HG02885 (cell line): ENCODE measurements around the gene TMEM200B.
"Not testable (repeated sequence)": the region's sequence is repeated elsewhere in the genome, so short reads cannot be mapped to it uniquely, and the experiment has no call there.

Experiments
- ATAC-seq: cut with Tn5 transposase; IDR thresholded peaks from one replicate; pipeline ENCODE4 v1.9.1; 2021; ENCODE audit warnings: mild to moderate bottlenecking; ENCODE audit not compliant: unreplicated experiment, poor library complexity

TMEM200B gene

GRCh38 chr1:29136391-29136915, 12.8 kb upstream of the TMEM200B start:
- ATAC-seq, result no peak

- no peak for ATAC-seq
Observed at GRCh38 chr1:29134695-29135028, 11.0 kb upstream of the TMEM200B start.

DNA sequence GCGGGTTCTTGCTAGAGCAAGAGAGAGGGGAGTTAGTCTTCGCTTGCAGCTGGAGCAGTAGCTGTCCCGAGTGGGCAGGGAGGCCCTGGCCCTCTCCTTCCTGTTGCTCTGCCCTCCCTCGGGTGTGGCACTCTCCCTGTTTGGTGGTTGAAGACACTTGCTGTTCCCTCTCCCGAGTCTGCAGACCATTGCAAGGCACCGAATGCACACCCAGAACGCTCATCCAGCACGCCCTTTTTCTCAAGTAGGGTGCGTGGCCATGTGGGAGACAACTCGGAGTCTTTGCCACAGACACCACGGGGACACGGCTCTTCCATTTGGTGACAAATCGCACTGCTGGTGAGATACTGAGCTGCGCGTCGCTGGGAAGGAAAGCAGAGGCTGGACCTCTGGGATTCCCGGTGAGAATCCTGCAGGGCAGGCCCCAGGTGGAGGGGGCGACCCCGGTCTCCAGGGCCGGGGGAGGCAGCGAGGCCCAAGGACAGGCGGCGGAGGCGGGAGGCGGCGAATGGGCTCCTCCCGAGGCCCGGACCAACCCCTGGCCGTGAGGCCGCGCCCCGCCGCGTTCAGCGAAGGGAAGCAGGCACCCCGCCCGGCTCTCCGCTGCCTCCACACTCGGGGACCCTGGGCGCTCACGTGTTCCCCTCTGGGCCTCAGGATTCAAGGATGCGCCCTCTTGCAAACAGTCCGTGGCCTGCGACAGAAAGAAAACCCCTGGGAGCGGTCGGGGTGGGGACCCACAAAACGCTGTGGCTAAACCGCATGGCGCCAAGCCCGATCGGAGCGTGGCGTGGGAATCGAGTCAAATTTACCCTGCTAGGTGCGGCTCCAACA, 10.4 kb upstream of the TMEM200B start:
- no peak for ATAC-seq

GRCh38 chr1:29131056-29131455, 7.4 kb upstream of the TMEM200B start:
- not testable (repeated sequence) for ATAC-seq

- no peak for ATAC-seq
Observed at GRCh38 chr1:29129916-29130315, 6.2 kb upstream of the TMEM200B start.

DNA sequence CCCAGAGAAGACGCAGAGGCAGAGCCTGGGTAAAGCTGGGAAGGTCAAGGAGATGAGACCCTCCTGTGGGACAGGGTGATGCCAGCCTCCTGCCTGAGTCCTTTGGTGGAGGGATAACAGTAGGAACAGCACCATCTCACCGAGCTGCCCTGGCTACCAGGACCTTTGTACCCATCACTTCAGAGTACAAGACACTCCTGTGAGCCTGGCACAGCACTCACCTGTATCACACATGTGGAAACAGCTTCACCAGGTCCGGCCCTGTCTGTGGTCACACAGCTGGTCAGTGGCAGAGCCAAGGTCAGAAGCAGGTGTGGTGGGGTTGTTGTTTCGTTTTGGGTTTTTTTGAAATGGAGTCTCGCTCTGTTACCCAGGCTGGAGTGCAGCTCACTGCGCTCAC, 5.0 kb upstream of the TMEM200B start:
- ATAC-seq, result no peak

DNA sequence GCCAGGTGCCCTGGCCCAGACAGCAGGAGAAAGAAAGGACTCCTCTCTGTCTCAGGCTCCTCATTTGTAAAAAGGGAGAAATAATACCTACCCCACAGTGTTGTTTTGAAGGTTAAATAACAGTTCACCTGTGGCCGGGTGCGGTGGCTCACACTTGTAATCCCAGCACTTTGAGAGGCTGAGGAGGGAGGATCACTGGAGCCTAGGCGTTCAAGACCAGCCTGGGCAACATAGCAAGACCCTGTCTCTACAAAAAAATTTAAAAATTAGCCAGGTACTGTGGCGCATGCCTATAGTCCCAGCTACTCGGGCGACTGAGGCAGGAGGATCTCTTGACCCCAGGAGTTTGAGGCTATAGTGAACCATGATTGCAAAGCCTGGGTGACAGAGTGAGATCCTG, 2.5 kb upstream of the TMEM200B start:
- no peak for ATAC-seq

- ATAC-seq, result no peak
Observed at GRCh38 chr1:29125788-29126187, 2.1 kb upstream of the TMEM200B start.

GRCh38 chr1:29125237-29125641, 1.5 kb upstream of the TMEM200B start:
- ATAC-seq, result no peak

DNA sequence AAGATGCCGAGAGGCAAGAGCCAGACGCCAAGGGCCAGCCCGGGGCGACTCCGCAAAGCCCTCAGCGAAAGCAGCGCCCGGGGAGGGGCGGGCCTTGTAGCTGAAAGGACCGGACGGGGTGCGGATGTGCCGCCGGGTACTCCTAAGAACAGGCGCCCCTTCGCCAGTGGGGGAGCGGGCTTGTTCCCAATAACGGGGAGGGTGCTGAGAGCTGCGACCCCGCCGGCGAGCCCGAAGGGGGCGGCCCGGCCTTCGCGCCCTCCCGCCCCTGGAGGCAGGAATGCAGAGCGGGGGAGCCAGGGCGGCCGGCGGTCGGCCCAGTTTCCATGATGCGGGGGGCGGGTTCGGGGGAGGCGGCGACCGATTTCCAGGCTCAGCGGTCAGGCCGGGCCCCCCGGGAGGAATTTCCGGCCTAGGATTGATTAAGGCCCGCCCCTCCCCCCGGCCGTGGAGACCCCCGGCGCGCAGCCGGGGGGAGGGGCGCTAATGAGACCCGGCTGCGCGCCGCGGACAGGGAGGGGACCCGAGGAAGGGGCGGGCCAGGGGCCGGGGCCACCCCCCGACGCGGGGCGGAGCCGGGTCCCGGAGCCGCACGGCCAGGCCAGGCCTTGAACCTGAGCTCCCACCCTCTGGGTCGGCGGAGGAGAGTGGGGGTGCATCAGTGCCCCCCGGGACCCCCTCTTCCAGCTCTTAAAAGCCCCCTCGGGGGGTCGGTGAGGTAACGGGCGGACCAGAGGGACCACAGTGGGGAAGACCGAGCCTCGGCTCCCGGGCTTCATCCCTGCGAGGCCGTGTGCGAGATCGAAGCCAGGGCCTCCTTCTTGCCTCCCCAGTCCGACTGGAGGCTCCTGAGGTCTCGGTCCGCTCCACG, 898 bp upstream of the TMEM200B start:
- no peak for ATAC-seq

DNA sequence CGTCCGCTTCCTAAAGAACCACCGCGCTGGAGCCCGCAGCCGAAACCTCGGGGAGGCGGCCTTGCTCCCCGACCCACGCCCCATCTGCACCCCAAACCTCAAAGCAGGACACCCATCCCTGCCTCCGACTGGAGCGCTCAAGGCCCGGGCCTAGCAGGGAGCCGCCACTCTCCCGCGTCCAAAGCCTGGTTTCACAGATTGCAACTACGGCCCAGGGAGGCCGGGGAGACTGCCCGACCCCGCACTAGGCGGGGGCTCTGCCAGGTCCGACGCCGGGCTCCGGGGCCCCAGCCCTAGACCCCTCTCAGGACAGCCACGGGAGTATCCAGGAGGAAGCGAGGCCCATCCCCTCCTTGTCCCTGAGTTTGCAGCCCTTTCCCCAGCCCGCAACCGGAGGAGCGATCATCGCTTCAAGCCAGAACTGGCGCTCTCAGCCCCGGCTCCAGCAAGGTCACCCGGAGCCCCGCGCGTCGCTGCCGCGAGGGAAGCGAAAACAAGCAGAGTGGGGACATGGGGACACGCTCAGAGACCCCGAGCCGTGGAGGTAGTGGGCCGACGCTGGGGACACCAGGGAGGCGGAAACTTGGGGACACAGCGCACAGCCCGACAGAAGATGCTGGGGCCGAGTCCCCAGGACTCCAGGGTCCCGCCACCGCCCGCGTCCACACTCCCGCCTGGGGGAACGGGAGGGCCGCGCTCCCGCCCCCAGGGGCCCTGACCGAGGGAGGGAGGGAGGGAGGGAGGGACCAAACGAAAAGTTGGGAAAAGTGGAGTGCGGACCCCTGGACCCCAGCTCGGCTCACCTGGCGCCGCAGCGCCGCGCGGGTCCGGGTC, 433 bp downstream of the TMEM200B start:
- ATAC-seq, result no peak

- no peak for ATAC-seq
Observed at GRCh38 chr1:29122682-29123052, 1.0 kb downstream of the TMEM200B start.

DNA sequence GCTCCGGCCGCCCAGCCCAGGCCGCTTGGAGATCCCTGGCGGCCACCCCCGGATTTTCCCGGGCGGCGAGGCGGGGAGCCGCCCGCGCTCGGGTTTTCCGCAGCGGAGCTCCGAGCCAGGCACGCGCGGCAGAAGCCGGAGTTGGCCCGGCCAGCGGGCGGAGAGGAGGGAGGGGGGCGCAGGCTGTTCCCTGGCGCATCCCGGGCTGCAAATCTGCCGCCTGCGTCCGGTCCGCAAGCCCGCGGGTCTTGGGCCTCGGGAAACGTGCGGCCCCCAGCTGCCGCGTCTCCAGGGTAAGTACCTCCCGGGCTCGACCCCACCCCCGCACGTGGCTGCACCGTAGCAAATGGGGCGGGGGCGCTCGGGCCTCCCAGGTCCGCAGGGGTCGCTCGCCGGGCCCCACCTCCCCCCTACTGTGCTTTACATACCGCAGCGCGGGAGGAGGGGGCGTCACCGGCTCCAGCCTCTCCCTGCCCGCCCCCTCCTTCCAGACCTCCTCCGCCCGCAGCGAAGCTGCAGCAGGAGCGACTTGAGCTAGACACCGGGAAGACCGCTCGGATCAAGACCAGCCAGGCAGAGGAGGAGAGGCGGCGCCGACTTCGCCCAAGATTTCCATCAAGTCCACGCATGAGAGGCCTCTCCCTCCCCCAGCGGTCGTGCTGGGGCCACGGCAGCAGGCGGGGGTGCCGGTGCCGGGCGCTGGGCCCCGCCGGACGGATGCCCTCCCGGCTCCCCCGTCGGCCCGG, 1.6 kb downstream of the TMEM200B start:
- ATAC-seq, result no peak

- no peak for ATAC-seq
Observed at GRCh38 chr1:29121516-29121935, 2.2 kb downstream of the TMEM200B start.

GRCh38 chr1:29120947-29121485, 2.7 kb downstream of the TMEM200B start:
- no peak for ATAC-seq

- ATAC-seq, result no peak
Observed at GRCh38 chr1:29120367-29120766, 3.3 kb downstream of the TMEM200B start.

DNA sequence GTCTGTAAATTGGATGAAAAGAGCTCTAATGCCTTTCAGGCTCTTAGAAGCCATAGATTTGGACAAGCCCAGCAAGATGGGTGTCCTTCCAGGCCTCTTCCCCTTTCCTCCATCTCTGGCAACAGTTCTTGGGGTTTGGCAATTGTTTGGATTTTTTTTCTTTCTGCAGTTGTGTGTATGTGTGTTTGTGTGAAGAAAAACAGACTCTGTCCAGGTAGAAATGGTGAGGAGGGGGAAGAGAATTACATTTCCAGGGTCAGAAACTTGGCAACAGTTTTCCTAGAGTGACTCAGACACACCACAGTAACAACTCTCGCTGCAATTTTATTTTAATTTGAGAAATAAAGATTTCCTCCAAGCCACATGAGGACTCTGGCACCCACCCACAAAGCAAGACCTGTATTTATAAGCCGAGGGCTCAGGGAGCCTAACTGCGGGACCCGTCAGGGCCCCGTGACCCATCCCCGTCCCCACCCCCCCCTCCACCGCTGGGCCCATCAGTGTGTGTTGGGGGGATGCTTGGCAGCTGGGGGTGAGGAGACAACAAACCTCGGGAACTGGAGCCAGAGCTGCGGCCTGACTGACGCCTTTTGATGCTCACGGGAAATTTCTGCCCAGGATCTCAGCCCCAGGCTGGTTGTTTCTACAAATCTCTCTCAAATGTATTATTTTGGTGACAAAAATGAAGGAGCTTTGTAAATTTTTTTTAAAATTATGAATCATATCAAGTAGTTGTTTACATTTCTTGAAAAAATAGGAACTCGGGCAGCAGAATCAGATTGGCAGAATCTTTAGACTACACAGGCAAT, 4.4 kb downstream of the TMEM200B start:
- ATAC-seq, result no peak

- ATAC-seq, result no peak
Observed at GRCh38 chr1:29117381-29117780, 6.3 kb downstream of the TMEM200B start.

GRCh38 chr1:29114654-29115053, 9.0 kb downstream of the TMEM200B start:
- ATAC-seq, result no peak
